K562 (cell line): ENCODE data around the gene EEF2K. TPM values are rescaled to one million over a fixed set of nuclear protein-coding genes. Genes with fewer than 3 reads are reported as not detected.

Experiments used
- ATAC-seq: fragments of 200-7000 bp; cut with Tn5 transposase; 3 replicates; pipeline ENCODE4 v1.9.1; 2020; ENCODE audit warnings: moderate library complexity
- BruUV-seq: library from RNA; stranded (reverse); fragments of 400-500 nt; replicated peaks from 2 replicates; lab custom pipeline; 2021; lab: Mats Ljungman, UMichigan
- CTCF ChIA-PET: fragments of 300-600 bp; formaldehyde crosslinking; extraction: SDS; loops from one replicate; lab custom pipeline; 2021; ENCODE audit warnings: low intra/inter-chr PET ratio; lab: Yijun Ruan, JAX
- POLR2A ChIA-PET: fragments of 300-600, 350-650 bp; sonication (Branson Sonifier 250); formaldehyde crosslinking; extraction: SDS; loops from one replicate; lab custom pipeline; 2021; ENCODE audit warnings: antibody characterized with exemption, inconsistent platforms; lab: Yijun Ruan, JAX
- DNase-seq, 4 experiments: peaks; one replicate each; pipeline versions ENCODE4 v3.0.0 to v3.0.0-alpha.2; 2011 to 2018; ENCODE audit warnings: low spot score in 3 of 4, mixed read lengths in 3 of 4; ENCODE audit errors: extremely low read depth in 1 of 4
- FAIRE-seq: peaks from 2 replicates; lab custom pipeline; 2011; peaks lifted over from hg19 to GRCh38; lab: Jason Lieb, UNC
- H2AFZ ChIP-seq: 2 replicates; pipeline ENCODE4 v1.6.0; 2011; ENCODE audit warnings: low read depth, low read length, control low read depth, inconsistent platforms
- H3K27ac ChIP-seq: fragments of 200-600 bp; 3 replicates; pipeline ENCODE4 v1.8.0; 2011; ENCODE audit warnings: low read depth, mild to moderate bottlenecking, control low read depth, inconsistent platforms, low read length, moderate library complexity, mixed read lengths; ENCODE audit errors: extremely low read depth
- H3K27me3 ChIP-seq, 2 experiments: fragments of 300-600 bp in 1 of 2; 2 replicates in 1 of 2; 3 replicates in 1 of 2; pipeline versions ENCODE4 v1.6.0 to v1.8.0; 2011; ENCODE audit warnings: inconsistent platforms in 2 of 2, low read length in 2 of 2, mild to moderate bottlenecking in 1 of 2, mixed read lengths in 1 of 2, moderate library complexity in 1 of 2; ENCODE audit not compliant: control insufficient read depth in 2 of 2, insufficient read depth in 2 of 2
- H3K36me3 ChIP-seq: fragments of 300-600 bp; 3 replicates; pipeline ENCODE4 v1.8.0; 2011; ENCODE audit warnings: mild to moderate bottlenecking, low read length, inconsistent platforms; ENCODE audit not compliant: control insufficient read depth, insufficient read depth
- H3K4me1 ChIP-seq, 2 experiments: fragments of 200-600 bp in 1 of 2; replicated peaks in 1 of 2; 2 replicates in 1 of 2; 3 replicates in 1 of 2; pipeline versions ENCODE4 v1.5.1 to v1.8.0; 2011; ENCODE audit warnings: inconsistent platforms in 2 of 2, low read length in 2 of 2, mild to moderate bottlenecking in 1 of 2, mixed read lengths in 1 of 2, moderate library complexity in 1 of 2; ENCODE audit not compliant: control insufficient read depth in 2 of 2, insufficient read depth in 2 of 2
- H3K4me2 ChIP-seq: 2 replicates; pipeline ENCODE4 v1.6.1; 2011; ENCODE audit warnings: low read length, control low read depth, inconsistent platforms, mixed read lengths; ENCODE audit not compliant: insufficient read depth
- H3K4me3 ChIP-seq: fragments of 200-600 bp; sonication (generic), shearing (Covaris generic); 2 replicates; pipeline ENCODE4 v1.5.1; 2016; ENCODE audit warnings: control low read depth, inconsistent platforms
- H3K79me2 ChIP-seq: fragments of 200-600 bp; 3 replicates; pipeline ENCODE4 v1.8.0; 2011; ENCODE audit warnings: low read length, inconsistent platforms; ENCODE audit not compliant: control insufficient read depth, insufficient read depth
- H3K9ac ChIP-seq, 2 experiments: 2 replicates each; pipeline versions ENCODE4 v1.6.0 to v1.6.1; 2011; ENCODE audit warnings: low read depth in 2 of 2, low read length in 2 of 2, control low read depth in 1 of 2, inconsistent platforms in 1 of 2, mild to moderate bottlenecking in 1 of 2, mixed read lengths in 1 of 2; ENCODE audit not compliant: insufficient read depth in 1 of 2
- H3K9me1 ChIP-seq: one replicate; pipeline ENCODE4 v1.6.0; 2011; ENCODE audit warnings: inconsistent platforms, mild to moderate bottlenecking, low read length, moderate library complexity; ENCODE audit not compliant: control insufficient read depth, insufficient read depth
- H3K9me3 ChIP-seq: replicated peaks from 2 replicates; pipeline ENCODE4 v1.5.1; 2011; ENCODE audit warnings: low read depth, low read length, inconsistent platforms; ENCODE audit not compliant: control insufficient read depth, insufficient read depth
- H4K20me1 ChIP-seq: replicated peaks from 2 replicates; pipeline ENCODE4 v1.6.1; 2011; ENCODE audit warnings: low read length, inconsistent platforms, mixed read lengths; ENCODE audit not compliant: control insufficient read depth, insufficient read depth
- BHLHE40 ChIP-seq: IDR thresholded peaks from 2 replicates; pipeline ENCODE4 v1.6.1; 2011; ENCODE audit warnings: low read length, improper control_type of control experiment
- EGR1 ChIP-seq: fragments of 450-650 bp; conservative IDR thresholded peaks from 2 replicates; pipeline ENCODE4 v1.6.1; 2017; ENCODE audit warnings: mild to moderate bottlenecking
- FOSL1 ChIP-seq: fragments of 200-800 bp; sonication (Bioruptor generic); conservative IDR thresholded peaks from 2 replicates; pipeline ENCODE4 v1.6.1; 2016; ENCODE audit warnings: missing genetic modification characterization, missing compliant biosample characterization
- HDAC6 ChIP-seq: IDR thresholded peaks from 2 replicates; pipeline ENCODE4 v1.6.1; 2012; ENCODE audit warnings: low read depth, mild to moderate bottlenecking, control low read depth, inconsistent platforms, low read length, moderate library complexity
- ID3 ChIP-seq, 2 experiments: fragments of 250-450 bp in 1 of 2; fragments of 450-650 bp in 1 of 2; sonication (Bioruptor Pico) in 1 of 2; IDR thresholded peaks; 2 replicates each; pipeline versions ENCODE4 v1.6.1 to v1.8.0; 2016 to 2021; ENCODE audit warnings: mild to moderate bottlenecking in 2 of 2, moderate library complexity in 2 of 2, missing compliant biosample characterization in 1 of 2, missing genetic modification characterization in 1 of 2
- MCM7 ChIP-seq, 2 experiments: fragments of 450-650 bp; IDR thresholded peaks; 2 replicates each; pipeline ENCODE4 v1.6.1; 2016 to 2018
- MECOM ChIP-seq: fragments of 250-450 bp; sonication (Bioruptor Pico); IDR thresholded peaks from 2 replicates; pipeline ENCODE4 v1.8.0; 2022; ENCODE audit warnings: inconsistent platforms
- MEIS2 ChIP-seq: fragments of 450-650 bp; IDR thresholded peaks from 2 replicates; pipeline ENCODE4 v1.6.1; 2014; ENCODE audit warnings: mild to moderate bottlenecking; ENCODE audit not compliant: partially characterized antibody
- MIER1 ChIP-seq: fragments of 450-650 bp; IDR thresholded peaks from 2 replicates; pipeline ENCODE4 v1.6.1; 2016; ENCODE audit warnings: antibody characterized with exemption, mild to moderate bottlenecking, low read depth
- MXD1 ChIP-seq: fragments of 250-450 bp; sonication (Bioruptor Pico); IDR thresholded peaks from 2 replicates; pipeline ENCODE4 v1.8.0; 2021; ENCODE audit warnings: borderline replicate concordance, mild to moderate bottlenecking, moderate library complexity; ENCODE audit not compliant: poor library complexity, severe bottlenecking
- NRF1 ChIP-seq, 2 experiments: fragments of 450-650 bp; IDR thresholded peaks in 1 of 2; conservative IDR thresholded peaks in 1 of 2; 2 replicates each; pipeline ENCODE4 v1.6.1; 2014; ENCODE audit warnings: mild to moderate bottlenecking in 2 of 2
- SMAD1 ChIP-seq: fragments of 150-350 bp; IDR thresholded peaks from 2 replicates; pipeline ENCODE4 v1.6.1; 2014; ENCODE audit warnings: low read length, low read depth; ENCODE audit not compliant: partially characterized antibody
- SPI1 ChIP-seq: IDR thresholded peaks from 2 replicates; pipeline ENCODE4 v1.6.1; 2011; ENCODE audit warnings: low read depth, low read length, control low read depth, borderline replicate concordance
- WHSC1 ChIP-seq: IDR thresholded peaks from one replicate; pipeline ENCODE4 v1.6.1; 2012; ENCODE audit warnings: low read length, control low read depth, inconsistent platforms
- ZC3H8 ChIP-seq: fragments of 450-650 bp; IDR thresholded peaks from 2 replicates; pipeline ENCODE4 v1.6.1; 2017
- ZKSCAN1 ChIP-seq: fragments of 150-350 bp; IDR thresholded peaks from 2 replicates; pipeline ENCODE4 v1.6.1; 2016; ENCODE audit warnings: low read depth, low read length
- ZNF445 ChIP-seq: fragments of 250-450 bp; sonication (Bioruptor Pico); IDR thresholded peaks from 2 replicates; pipeline ENCODE4 v1.4.0; 2020; ENCODE audit warnings: low read depth, mild to moderate bottlenecking, moderate library complexity
- ZNF512 ChIP-seq: IDR thresholded peaks from 2 replicates; pipeline ENCODE4 v1.6.1; 2016; ENCODE audit warnings: missing genetic modification characterization, missing compliant biosample characterization
- ZNF57 ChIP-seq: fragments of 450-650 bp; formaldehyde crosslinking; IDR thresholded peaks from 2 replicates; pipeline ENCODE4 v1.4.0; 2020; ENCODE audit warnings: mild to moderate bottlenecking, moderate library complexity
- WGBS: fragments of 100-300 bp; shearing (Covaris generic); methylation state at CpG from one replicate; pipeline ENCODE4 v1.1.6; 2016; ENCODE audit warnings: low coverage, mixed read lengths; ENCODE audit not compliant: insufficient coverage; ENCODE audit errors: missing lambda C conversion rate; 5-methylcytosine and 5-hydroxymethylcytosine counted together
- in situ Hi-C: fragments of 300-500 bp; cut with MboI; formaldehyde crosslinking; loops from 4 replicates; pipeline ENCODE4 v1.15.0; 2018; ENCODE audit warnings: inconsistent platforms, mixed read lengths
- intact Hi-C: fragments of 100-400 bp; cut with micrococcal nuclease; formaldehyde crosslinking; loops from 2 replicates; pipeline ENCODE4 v1.14.2; 2022
- polyA plus RNA-seq, 8 experiments: library from polyadenylated mRNA; depleted of rRNA in 4 of 8; stranded (reverse) in 5 of 8; unstranded in 3 of 8; fragments of >200 nt; fragmentation: Nextera tagmentation in 2 of 8; fragmentation: Illumina TruSeq in 1 of 8; extraction: Ambion mirVana in 2 of 8; extraction: Trizol in 1 of 8; gene quantifications; 2 replicates each; pipeline versions ENCODE4 v1.2.1 to v1.2.3, GENCODE V29; 2011 to 2014; ENCODE audit warnings: inconsistent platforms in 1 of 8, missing spikeins in 1 of 8
- total RNA-seq, 7 experiments: library from RNA; depleted of rRNA in 6 of 7; stranded (reverse); fragments of >200 nt in 6 of 7; fragmentation: Illumina TruSeq in 2 of 7; extraction: Trizol in 2 of 7; gene quantifications; 2 replicates each; pipeline versions ENCODE4 v1.2.1 to v1.2.3, GENCODE V29; 2011 to 2021; ENCODE audit warnings: low replicate concordance in 1 of 7

Gene EEF2K
- total and polyA plus RNA-seq, 9 of the 15 experiments (the other 6 are each of a cell fraction or from before 2014, with no cell fraction given), result 3.0 to 35.2 (median 12.2) TPM

GRCh38 chr16:22194707-22195444 is 11.2 kb upstream of the EEF2K start:
- Histone ChIP-seq H2AFZ (no peak overlapping the region), H3K9ac (peak overlapping the region; percentile 16 to 59; a peak in 1 of 4 replicates), H3K27me3 (no peaks in the 10 kb centered on the region), H3K27ac (0 out of 3 replicates have a peak overlapping the region, but pooled peaks have one; percentile 20), H3K79me2 (no peaks in the 10 kb centered on the region; the same call in 2 of the 3 replicates), H3K4me3 (no peak overlapping the region; the same call in 1 of the 2 replicates), H3K36me3 (no peaks in the 10 kb centered on the region; the same call in 2 of the 3 replicates), H3K4me1 (peaks cover 23 to 24% of the 10 kb centered on the region in 2 experiments; a peak in 4 of 5 replicates), H3K4me2 (peak overlapping the region; percentile 93; the same call in 1 of the 2 replicates), H3K9me3 (no peaks in the 10 kb centered on the region), H3K9me1 (no peaks in the 10 kb centered on the region), H4K20me1 (no peaks in the 10 kb centered on the region)
- DNase-seq (peak in 1 of 4 experiments; percentile 43), FAIRE-seq (no peak), ATAC-seq (no peak)
- intact Hi-C loops (loop anchor here (5.0 kb wide), 2 partner anchors 177 to 1038 kb away; partner anchors contain the start of genes CDR2 and LDAF1), in situ Hi-C loops (no loop called here)
- no TSS peak for BruUV-seq
- ChIA-PET CTCF (interaction anchor here (3.1 kb wide), 1 partner anchor 102 kb away, joined by 49 read pairs; the partner anchor contains the start of gene POLR3E), POLR2A (interaction anchor here (0.6 to 1.1 kb wide), 4 partner anchors 11 to 103 kb away, joined by 3 to 7 read pairs (median 6); partner anchors contain the start of gene EEF2K)
- WGBS, result 60% methylated on average over 9 of the region's 9 CpGs
- no peak for TF ChIP-seq NRF1 (conservative IDR thresholded peaks at IDR 0.05 in 1 of 2, IDR thresholded peaks at IDR 0.05 in 1 of 2)
- no peak for TF ChIP-seq ZNF445 (CRISPR knock-in tag)
- no peak for TF ChIP-seq MIER1
- no peak for TF ChIP-seq ZNF512 (tag)
- peak; percentile 3 for TF ChIP-seq MEIS2
- no peak for TF ChIP-seq SMAD1
- TF ChIP-seq MXD1 (CRISPR knock-in tag), result no peak
- no peak for TF ChIP-seq MECOM (CRISPR knock-in tag)
- TF ChIP-seq BHLHE40, result no peak
- TF ChIP-seq HDAC6, result no peak
- no peak for TF ChIP-seq MCM7 (IDR thresholded peaks at IDR 0.05)
- TF ChIP-seq ZKSCAN1, result peak; percentile 98
- no peak for TF ChIP-seq ZNF57 (CRISPR knock-in tag)
- TF ChIP-seq WHSC1, result no peak
- TF ChIP-seq ZC3H8, result no peak
- peak; percentile 52; the same call in 1 of the 2 replicates for TF ChIP-seq SPI1
- peak; percentile 47 for TF ChIP-seq EGR1
- TF ChIP-seq ID3 (CRISPR knock-in tag; IDR thresholded peaks at IDR 0.05), result no peak
- peak; percentile 85; the same call in 1 of the 2 replicates for TF ChIP-seq ID3 (tag; IDR thresholded peaks at IDR 0.05)
- no peak for TF ChIP-seq FOSL1 (tag)
